ENCODE results near the gene FMN1. TPM values are rescaled to one million over a fixed set of nuclear protein-coding genes. Genes with fewer than 3 reads are reported as not detected.

The FMN1 gene
- total and polyA plus RNA-seq, 10 of the 15 experiments (the other 5 are each of a cell fraction or from before 2014, with no cell fraction given) = 0.05 to 0.16 (median 0.08) TPM; not detected in 4

DNA sequence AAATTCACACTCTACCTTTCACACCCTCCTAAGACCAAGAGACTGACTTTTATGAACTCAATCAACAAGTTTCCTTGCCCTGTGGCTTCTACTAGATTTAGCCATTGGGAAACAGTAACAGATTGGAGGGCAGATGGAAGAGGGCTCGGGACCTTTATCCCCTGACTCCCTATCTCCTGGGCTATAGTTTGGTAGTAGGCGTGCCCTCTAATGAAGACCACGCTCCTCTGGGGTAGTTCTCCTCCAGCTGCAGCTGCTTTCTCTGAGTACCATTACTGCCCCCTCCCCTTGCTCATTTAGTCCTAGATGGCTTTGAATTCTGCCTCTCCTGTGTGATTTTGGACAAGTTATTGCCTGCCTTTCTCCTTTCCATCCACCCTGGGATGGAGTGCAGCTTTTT, 33.3 kb downstream of the FMN1 start:
- Histone ChIP-seq H2AFZ (ENCODE audit: control insufficient read depth, low read depth, low read length) (no peak overlapping the region), H3K4me1 (ENCODE audit: control insufficient read depth, insufficient read depth, low read length) (peaks cover 12% of the 10 kb centered on the region), H3K36me3 (ENCODE audit: control insufficient read depth in 2 of 2, insufficient read depth in 2 of 2, low read length in 1 of 2) (no peaks in the 10 kb centered on the region), H3K79me2 (ENCODE audit: control insufficient read depth, insufficient read depth, low read length) (no peaks in the 10 kb centered on the region), H4K20me1 (ENCODE audit: control insufficient read depth, insufficient read depth) (no peaks in the 10 kb centered on the region), H3K27ac (ENCODE audit: control insufficient read depth, insufficient read depth) (no peak overlapping the region), H3K9ac (ENCODE audit: control insufficient read depth, insufficient read depth, low read length) (no peak overlapping the region), H3K4me3 (no peak overlapping the region), H3K27me3 (replicated peaks in 1 of 2; ENCODE audit: control insufficient read depth in 2 of 2, insufficient read depth in 2 of 2, low read length in 1 of 2) (no peaks in the 10 kb centered on the region; a peak in 1 of 4 replicates), H3K4me2 (ENCODE audit: control insufficient read depth, insufficient read depth) (no peak overlapping the region), H3K9me3 (replicated peaks; ENCODE audit: control insufficient read depth, insufficient read depth, low read length) (peaks cover 4% of the 10 kb centered on the region; the same call in 1 of the 3 replicates)
- no TSS peak for BruUV-seq (replicated peaks)
- FAIRE-seq (no peak), DNase-seq (ENCODE audit: low read depth, low spot score) (no peak), ATAC-seq (no peak)
- in situ Hi-C loops (cut with MboI) (no loop called here), intact Hi-C loops (cut with micrococcal nuclease; ENCODE audit: unreplicated experiment) (loop anchor here (5.0 kb wide), 1 partner anchor 41 kb away; no protein-coding TSS in a partner anchor)
- CTCF ChIA-PET = no interaction called here
- SMC1A ChIA-PET (ENCODE audit: uncharacterized antibody, unreplicated experiment) = no interaction called here
- RAD21 ChIA-PET (ENCODE audit: unreplicated experiment) = no interaction called here
- 61% methylated on average over 3 of the region's 3 CpGs for WGBS (ENCODE audit: insufficient coverage, insufficient replicate concordance, low lambda C conversion rate, missing lambda C conversion rate)
- POLR2A ChIA-PET = no interaction called here
- TF ChIP-seq EZH2 (IDR thresholded peaks at IDR 0.05; ENCODE audit: borderline replicate concordance, control insufficient read depth, low read depth, low read length) (no peak), SIX5 (IDR thresholded peaks at IDR 0.05; ENCODE audit: low read depth, low read length, severe bottlenecking) (no peak), NFYA (IDR thresholded peaks at IDR 0.05; ENCODE audit: borderline replicate concordance, low read depth, low read length) (no peak), MYC (IDR thresholded peaks at IDR 0.05; ENCODE audit: insufficient read depth, insufficient read length, insufficient replicate concordance, low read length, severe bottlenecking) (no peak), NFXL1 (IDR thresholded peaks at IDR 0.05; ENCODE audit: borderline replicate concordance) (no peak)

DNA sequence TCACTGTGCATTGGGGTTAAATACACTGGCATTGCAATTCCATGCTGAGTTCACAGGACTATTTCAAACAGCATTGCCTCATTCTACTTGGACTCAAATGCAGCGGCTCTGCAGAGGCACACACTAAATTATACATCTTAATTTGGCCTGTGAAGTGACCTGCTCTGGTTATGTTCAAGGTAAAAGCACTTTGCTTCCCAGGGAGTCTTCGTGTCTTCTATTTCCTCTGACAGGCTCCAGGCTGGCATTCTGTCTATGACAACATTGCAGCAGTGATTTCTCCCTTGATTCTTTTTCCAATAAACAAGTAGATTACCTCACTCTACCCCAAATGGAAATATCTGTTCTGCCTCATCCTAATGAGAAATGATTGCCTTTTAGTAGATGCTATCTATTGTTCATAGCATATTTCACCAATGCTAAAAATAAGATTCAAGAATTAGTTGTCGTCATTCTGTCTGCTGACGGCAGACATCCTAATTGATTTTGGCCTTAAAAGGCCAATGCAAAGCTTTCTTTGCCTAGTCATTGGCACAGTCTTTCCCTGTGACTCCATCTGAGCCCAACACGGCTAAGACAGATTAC, 33.8 kb downstream of the FMN1 start:
- intact Hi-C loops (cut with micrococcal nuclease; ENCODE audit: unreplicated experiment) (loop anchor here (5.0 kb wide), 1 partner anchor 42 kb away; no protein-coding TSS in a partner anchor), in situ Hi-C loops (cut with MboI) (no loop called here)
- Histone ChIP-seq H3K27me3 (replicated peaks in 1 of 2; ENCODE audit: control insufficient read depth in 2 of 2, insufficient read depth in 2 of 2, low read length in 1 of 2) (no peaks in the 10 kb centered on the region; a peak in 1 of 4 replicates), H4K20me1 (ENCODE audit: control insufficient read depth, insufficient read depth) (no peaks in the 10 kb centered on the region), H3K9ac (ENCODE audit: control insufficient read depth, insufficient read depth, low read length) (no peak overlapping the region), H3K27ac (ENCODE audit: control insufficient read depth, insufficient read depth) (no peak overlapping the region), H3K36me3 (ENCODE audit: control insufficient read depth in 2 of 2, insufficient read depth in 2 of 2, low read length in 1 of 2) (no peaks in the 10 kb centered on the region), H3K4me1 (ENCODE audit: control insufficient read depth, insufficient read depth, low read length) (peaks cover 12% of the 10 kb centered on the region), H3K4me3 (no peak overlapping the region), H3K4me2 (ENCODE audit: control insufficient read depth, insufficient read depth) (no peak overlapping the region), H3K9me3 (replicated peaks; ENCODE audit: control insufficient read depth, insufficient read depth, low read length) (peaks cover 4% of the 10 kb centered on the region; the same call in 1 of the 3 replicates), H3K79me2 (ENCODE audit: control insufficient read depth, insufficient read depth, low read length) (no peaks in the 10 kb centered on the region), H2AFZ (ENCODE audit: control insufficient read depth, low read depth, low read length) (no peak overlapping the region)
- ChIA-PET CTCF (no interaction called here), POLR2A (no interaction called here), SMC1A (ENCODE audit: uncharacterized antibody, unreplicated experiment) (no interaction called here), RAD21 (ENCODE audit: unreplicated experiment) (no interaction called here)
- no peak for DNase-seq (ENCODE audit: low read depth, low spot score)
- BruUV-seq (replicated peaks) = no TSS peak
- no peak for FAIRE-seq
- no peak for ATAC-seq
- WGBS (ENCODE audit: insufficient coverage, insufficient replicate concordance, low lambda C conversion rate, missing lambda C conversion rate) = 92% methylated on average over 5 of the region's 5 CpGs
- no peak for TF ChIP-seq ZBED1 (IDR thresholded peaks at IDR 0.05; ENCODE audit: borderline replicate concordance)
- TF ChIP-seq ZZZ3 (IDR thresholded peaks at IDR 0.05; ENCODE audit: control insufficient read depth, insufficient read length, low read depth) = no peak
- no peak for TF ChIP-seq POU2F2 (IDR thresholded peaks at IDR 0.05; ENCODE audit: borderline replicate concordance, low read depth, low read length)
- TF ChIP-seq CBX3 (IDR thresholded peaks at IDR 0.05; ENCODE audit: borderline replicate concordance, low read depth) = no peak
- no peak for TF ChIP-seq WRNIP1 (IDR thresholded peaks at IDR 0.05; ENCODE audit: borderline replicate concordance, low read depth, low read length)
- TF ChIP-seq SREBF1 (IDR thresholded peaks at IDR 0.05; ENCODE audit: low read length) = no peak
- TF ChIP-seq, protein P1, sequence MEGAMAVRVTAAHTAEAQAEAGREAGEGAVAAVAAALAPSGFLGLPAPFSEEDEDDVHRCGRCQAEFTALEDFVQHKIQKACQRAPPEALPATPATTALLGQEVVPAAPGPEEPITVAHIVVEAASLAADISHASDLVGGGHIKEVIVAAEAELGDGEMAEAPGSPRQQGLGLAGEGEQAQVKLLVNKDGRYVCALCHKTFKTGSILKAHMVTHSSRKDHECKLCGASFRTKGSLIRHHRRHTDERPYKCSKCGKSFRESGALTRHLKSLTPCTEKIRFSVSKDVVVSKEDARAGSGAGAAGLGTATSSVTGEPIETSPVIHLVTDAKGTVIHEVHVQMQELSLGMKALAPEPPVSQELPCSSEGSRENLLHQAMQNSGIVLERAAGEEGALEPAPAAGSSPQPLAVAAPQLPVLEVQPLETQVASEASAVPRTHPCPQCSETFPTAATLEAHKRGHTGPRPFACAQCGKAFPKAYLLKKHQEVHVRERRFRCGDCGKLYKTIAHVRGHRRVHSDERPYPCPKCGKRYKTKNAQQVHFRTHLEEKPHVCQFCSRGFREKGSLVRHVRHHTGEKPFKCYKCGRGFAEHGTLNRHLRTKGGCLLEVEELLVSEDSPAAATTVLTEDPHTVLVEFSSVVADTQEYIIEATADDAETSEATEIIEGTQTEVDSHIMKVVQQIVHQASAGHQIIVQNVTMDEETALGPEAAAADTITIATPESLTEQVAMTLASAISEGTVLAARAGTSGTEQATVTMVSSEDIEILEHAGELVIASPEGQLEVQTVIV (IDR thresholded peaks at IDR 0.05; ENCODE audit: borderline replicate concordance, partially characterized antibody) = no peak
- TF ChIP-seq POLR2AphosphoS2 (IDR thresholded peaks at IDR 0.05; ENCODE audit: low read depth, low read length) = no peak

Data from GM12878 (cell line).